KOPT-K1 (cell line): ENCODE data around the gene HSPG2.

Experiments used
- H3K27ac ChIP-seq: fragments of 200-600 bp; sonication (generic); 2 replicates; pipeline ENCODE4 v1.5.1; 2016; ENCODE audit warnings: antibody characterized with exemption, mild to moderate bottlenecking, low read depth, low read length; ENCODE audit not compliant: poor library complexity, severe bottlenecking
- H3K36me3 ChIP-seq: fragments of 200-600 bp; sonication (generic); 2 replicates; pipeline ENCODE4 v1.5.1; 2017; ENCODE audit warnings: antibody characterized with exemption, mild to moderate bottlenecking, low read length, moderate library complexity; ENCODE audit not compliant: insufficient read depth
- H3K9me3 ChIP-seq: fragments of 200-600 bp; sonication (generic); 2 replicates; pipeline ENCODE4 v1.5.1; 2017; ENCODE audit warnings: antibody characterized with exemption, low read length, mild to moderate bottlenecking; ENCODE audit not compliant: insufficient read depth, poor library complexity, severe bottlenecking

The HSPG2 gene

DNA sequence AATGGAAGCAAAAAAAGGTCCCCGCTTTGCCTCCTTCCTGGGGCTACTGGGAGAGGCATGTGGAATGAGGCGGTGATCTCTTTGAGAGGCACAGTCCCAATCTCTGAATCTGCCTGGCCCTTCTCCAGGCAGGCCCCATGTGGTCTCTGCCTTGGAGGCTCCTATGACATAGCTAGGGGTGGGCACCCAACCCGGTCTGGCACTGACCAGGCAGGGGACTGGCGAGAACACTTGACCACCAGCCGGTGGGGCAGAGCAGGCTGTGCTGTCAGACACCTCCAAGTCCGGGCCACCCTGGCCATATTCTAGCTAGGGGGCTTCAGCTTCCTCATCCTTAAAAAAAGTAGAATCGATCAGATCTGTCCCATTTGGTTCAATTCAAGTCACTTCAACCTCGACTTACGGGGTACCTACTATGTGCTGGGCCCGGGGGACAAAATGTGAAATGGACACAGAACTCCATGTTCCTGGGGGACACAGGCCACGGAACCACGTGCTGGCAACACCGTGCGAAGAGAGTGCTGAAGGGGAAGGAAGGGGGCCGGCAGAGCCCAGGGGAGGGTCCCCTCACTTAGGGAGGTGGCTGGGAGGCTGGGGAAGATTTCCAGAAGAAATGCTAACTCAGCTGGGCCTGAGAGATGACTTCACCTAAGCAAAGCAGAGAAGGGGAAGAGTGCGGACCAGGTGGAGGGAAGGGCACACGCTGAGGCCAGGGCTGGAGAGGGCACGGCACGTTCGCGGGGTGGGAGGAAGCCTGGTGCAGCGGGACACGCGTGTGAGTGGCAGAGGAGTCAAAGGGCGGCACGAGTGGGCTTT lies 33.3 kb downstream of the HSPG2 start:
- Histone ChIP-seq H3K27ac (no peak overlapping the region), H3K9me3 (no peaks in the 10 kb centered on the region), H3K36me3 (no peaks in the 10 kb centered on the region)

DNA sequence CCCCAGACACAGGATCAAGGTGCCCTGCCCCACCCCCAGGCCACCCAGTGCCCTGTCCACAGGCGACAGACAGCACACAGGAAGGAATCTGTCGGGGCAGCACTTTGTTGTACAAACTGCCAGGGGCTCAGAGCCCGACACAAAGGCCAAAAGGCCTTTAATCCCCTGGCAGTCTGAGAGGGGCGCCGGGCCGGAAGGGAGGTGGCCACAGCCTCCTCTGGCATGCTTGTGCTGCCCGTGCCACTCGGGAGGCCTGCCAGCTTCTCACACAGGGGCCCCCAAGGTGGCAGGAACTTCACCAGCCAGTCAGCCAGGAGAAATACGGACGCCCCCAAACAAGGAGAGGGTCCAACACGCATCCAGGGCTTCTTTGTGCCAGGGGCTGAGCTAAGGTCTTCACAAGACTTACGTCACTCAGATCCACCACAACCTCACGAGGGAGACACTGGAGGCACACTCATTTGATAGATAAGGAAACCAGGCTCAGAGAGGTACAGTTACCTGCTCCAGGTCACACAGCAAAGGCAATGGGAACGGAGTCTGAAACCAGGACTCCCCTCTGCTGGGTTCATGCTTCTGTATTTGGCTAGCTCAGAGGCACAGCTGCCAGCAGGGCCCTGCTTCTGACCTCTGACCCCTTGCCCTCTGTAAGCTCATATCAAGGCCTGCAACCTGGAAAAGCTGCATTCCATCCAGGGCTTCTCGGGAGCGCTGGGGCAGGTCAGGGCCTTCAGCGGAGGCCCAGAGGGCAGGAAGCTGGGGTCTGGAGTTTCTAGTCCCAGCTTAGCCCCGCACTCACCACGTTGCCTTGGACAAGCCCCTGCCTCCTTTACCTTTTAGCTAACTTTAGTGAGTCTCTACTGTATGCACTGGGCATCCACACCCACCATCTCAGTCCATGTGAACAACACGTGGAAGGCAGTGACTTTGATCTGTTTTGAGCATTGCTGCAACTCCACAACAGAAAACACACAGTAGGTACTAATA lies 34.8 kb downstream of the HSPG2 start:
- Histone ChIP-seq H3K9me3 (no peaks in the 10 kb centered on the region), H3K27ac (no peak overlapping the region), H3K36me3 (no peaks in the 10 kb centered on the region)

DNA sequence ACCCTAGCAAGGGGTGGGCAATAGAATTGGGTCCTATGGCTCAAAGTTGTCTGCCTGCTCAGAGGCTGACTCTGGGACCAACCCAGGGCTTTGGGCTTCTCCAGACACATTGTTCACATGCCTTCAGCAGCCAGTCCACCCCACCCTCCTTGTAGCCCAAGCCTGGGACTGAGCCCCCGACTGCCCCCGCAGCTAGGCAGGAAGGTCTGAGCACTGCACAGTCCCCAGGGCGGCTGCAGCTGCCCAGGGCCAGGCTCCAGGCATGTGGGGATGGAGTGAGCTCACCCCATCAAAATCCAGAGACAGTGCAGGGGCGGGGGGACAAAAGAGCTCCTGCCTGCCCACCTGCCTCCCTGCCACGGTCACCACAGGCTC lies 35.6 kb downstream of the HSPG2 start:
- Histone ChIP-seq H3K36me3 (no peaks in the 10 kb centered on the region), H3K9me3 (no peaks in the 10 kb centered on the region), H3K27ac (no peak overlapping the region)

DNA sequence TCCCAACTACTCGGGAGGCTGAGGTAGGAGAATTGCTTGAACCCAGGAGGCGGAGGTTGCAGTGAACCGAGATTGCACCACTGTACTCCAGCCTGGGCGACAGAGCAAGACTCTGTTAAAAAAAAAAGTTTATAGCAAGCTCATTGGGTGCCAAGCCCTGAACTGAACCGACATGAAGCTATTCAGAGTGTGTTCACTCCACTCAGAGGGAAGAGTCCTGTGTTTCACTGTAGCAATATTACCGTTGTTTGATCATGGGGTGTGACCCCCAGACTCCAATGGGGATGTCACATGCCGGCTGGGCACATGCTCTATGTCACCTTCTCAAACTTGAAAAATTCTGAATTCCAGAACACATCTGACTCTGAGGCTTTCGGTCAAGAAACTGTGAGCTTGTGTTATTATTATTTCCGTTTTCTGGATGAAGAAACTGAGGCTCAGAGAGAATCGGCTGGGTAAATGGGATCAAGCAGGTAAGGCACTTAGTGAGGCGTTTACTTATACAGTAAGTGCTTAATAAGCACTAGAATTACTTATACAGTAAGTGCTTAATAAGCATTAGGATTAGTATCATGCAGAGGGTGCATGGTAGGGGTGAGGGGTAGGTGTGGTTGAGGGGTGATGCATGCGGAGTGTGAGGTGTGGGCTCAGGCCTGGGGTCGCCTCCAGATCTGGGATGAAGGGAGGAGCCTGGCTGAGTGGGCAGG lies 36.2 kb downstream of the HSPG2 start:
- Histone ChIP-seq H3K27ac (no peak overlapping the region), H3K9me3 (no peaks in the 10 kb centered on the region), H3K36me3 (no peaks in the 10 kb centered on the region)

DNA sequence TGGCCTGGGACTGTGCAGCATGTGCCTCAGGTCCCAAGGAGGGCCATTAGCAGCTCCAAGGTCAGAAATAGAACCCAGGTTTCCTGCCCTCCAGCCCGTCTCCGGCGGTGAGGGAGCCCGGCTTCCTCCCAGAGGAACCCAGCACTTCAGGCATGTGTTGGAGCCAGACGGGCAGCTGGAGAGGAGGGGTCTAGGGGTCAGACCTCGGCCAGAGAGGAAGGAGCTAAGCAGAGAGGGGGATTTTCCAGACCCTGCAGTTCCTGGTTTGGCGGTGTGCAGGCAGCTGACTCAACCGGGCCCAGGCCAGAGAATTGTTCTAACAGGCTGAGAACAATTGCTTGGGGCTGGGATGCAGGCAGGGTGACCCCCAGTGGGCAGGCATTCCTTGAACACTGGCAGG lies 37.1 kb downstream of the HSPG2 start:
- Histone ChIP-seq H3K9me3 (no peaks in the 10 kb centered on the region), H3K27ac (no peak overlapping the region), H3K36me3 (no peaks in the 10 kb centered on the region)

DNA sequence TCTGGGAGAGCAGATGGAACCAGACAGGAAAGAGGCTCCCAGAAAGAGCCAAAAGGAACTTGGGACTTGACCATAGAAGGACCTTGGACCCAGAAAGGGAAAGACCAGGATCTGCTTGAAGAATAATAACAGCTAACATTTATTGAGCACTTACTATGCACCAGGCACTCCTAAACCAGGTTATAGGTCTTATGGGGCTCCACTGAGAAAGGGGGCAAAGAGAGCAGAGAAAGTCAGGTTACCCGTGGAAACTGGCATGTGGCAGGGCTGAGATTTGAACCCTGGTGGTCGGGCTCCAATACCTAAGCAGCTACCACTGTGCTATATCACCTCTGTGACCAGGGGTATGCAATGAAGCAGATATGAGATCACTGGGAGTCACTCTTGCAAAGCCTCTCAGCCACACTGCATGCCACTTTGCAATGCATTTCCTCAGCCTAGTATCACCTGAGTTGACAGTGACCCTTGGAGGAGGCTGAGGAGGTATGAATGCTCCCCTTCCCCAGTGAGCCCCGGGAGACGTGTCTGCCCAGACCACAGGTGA lies 37.8 kb downstream of the HSPG2 start:
- Histone ChIP-seq H3K9me3 (no peaks in the 10 kb centered on the region), H3K36me3 (no peaks in the 10 kb centered on the region), H3K27ac (no peak overlapping the region)

DNA sequence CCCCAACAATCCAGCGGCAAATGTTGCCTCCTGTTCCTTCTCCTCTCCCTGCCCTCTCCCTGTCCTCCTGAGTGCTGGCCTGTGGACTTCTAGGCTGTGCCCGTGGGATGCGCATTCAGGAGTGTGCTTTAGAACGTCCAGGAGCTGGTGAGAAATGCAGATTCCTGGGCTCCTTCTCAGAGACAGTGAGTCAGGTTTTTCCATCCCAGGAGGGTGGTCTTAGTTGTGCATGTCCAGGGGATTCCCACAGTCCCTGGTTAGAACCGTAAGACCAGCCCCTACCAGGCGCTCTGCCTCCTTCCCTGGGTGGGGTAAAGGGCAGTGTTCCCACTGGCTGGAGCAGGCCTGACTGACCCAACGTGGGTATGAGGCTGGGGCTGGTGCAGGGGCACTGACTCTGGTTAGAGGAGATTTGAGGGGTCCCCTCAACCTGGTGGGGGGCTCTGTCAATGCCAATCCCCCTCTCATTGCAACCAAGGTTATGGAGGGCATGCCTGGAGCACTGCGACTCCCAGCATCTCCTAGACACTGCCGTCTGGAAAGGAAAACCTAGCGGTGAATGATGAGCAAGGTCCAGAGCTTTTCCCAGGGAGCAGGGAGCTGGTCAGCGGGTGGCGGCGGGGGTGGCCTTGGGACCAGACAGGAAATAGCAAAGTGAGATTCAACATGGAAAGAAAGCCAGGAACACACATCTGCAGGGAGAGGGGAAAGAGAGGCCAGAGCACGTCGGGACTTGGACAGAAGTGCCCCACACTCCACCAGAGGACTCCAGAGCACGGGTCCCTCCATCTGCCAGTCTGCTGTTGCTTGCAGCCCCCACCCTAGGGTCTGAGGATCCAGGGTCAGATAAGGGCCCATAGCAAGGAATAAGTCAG lies 38.5 kb downstream of the HSPG2 start:
- Histone ChIP-seq H3K9me3 (no peaks in the 10 kb centered on the region), H3K27ac (no peak overlapping the region), H3K36me3 (no peaks in the 10 kb centered on the region)

DNA sequence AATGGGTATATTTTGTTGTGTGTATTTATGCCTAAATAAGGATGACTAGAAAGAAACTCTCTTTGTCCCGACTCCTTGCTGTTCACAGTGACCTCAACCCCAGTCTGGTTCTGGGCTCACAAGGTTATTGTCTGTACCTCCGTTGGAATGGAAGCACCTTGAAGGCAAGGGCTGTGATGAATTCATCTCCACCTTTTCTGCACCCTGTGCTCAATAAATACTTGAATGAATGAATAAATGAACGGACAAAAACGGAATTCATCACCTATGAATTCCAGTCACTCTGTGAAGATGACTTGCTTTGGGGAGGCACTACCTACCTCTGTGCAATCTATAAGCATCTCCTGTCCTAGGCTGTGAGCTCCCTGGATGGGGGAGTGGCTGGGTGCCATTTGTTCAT lies 39.3 kb downstream of the HSPG2 start:
- H3K9me3 ChIP-seq, result no peaks in the 10 kb centered on the region
- no peak overlapping the region for H3K27ac ChIP-seq
- H3K36me3 ChIP-seq, result no peaks in the 10 kb centered on the region

DNA sequence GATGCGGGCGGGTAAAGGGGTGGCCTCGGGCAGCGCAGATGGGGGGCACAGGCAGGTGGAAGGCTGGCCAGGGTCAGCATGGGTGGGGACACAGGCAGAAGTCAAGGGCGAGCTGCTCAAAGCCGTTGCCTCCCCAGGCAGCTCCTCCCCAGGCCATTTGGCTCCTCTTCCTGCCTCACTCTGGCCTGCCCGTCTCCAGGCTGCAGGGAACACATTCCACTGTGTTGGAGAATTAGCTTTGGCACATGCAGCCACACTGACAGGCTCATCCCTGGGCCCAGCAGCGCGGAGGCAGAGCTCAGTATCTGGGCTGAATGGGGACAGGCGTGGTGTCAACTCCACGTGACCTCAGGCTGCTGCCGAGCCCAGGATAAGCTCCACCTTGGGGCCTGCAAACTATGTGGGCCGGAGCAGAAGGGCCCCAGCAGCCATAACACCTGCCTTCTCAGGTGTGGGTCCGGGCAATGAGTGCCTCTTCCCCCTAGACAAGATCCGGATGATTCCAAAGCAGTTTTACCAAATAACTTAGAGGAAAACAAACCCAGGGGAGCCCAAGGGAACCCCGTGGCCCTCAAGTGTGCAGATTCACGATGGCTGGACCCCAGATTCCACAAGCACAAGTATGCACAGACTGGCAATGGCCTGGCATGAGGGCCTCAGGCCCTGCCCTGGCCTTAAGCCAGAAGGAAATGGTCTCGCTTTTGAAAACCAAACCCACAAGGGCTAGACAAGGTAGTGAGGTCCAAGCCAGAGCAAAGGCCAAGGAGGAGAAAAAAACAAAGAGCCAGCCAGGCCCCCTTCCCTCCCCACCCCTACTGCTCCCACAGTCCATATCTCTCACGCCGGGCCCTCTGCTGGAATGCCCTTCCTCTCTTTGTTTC lies 40.2 kb downstream of the HSPG2 start:
- H3K36me3 ChIP-seq, result no peaks in the 10 kb centered on the region
- H3K9me3 ChIP-seq, result no peaks in the 10 kb centered on the region
- no peak overlapping the region for H3K27ac ChIP-seq

DNA sequence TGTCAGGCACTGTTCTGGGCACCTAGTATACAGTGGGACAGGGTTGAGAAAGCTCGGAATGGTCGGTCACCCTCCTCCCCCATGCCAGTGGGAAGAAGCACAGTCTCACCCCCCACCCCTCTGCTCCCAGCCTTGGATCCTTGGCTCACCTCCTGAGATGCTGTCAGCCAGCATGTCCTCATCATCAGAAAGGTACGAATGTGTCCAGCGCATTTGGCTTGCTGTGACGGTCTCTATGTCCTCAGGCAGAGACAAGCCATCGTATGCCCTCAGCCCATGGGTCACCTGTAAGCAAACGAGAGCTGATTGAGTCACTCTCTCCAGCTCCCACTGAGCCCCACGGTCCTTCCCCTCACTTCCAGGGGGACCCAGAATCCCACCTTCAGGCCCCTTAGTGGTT lies 41.1 kb downstream of the HSPG2 start:
- Histone ChIP-seq H3K36me3 (no peaks in the 10 kb centered on the region), H3K9me3 (no peaks in the 10 kb centered on the region), H3K27ac (no peak overlapping the region)

DNA sequence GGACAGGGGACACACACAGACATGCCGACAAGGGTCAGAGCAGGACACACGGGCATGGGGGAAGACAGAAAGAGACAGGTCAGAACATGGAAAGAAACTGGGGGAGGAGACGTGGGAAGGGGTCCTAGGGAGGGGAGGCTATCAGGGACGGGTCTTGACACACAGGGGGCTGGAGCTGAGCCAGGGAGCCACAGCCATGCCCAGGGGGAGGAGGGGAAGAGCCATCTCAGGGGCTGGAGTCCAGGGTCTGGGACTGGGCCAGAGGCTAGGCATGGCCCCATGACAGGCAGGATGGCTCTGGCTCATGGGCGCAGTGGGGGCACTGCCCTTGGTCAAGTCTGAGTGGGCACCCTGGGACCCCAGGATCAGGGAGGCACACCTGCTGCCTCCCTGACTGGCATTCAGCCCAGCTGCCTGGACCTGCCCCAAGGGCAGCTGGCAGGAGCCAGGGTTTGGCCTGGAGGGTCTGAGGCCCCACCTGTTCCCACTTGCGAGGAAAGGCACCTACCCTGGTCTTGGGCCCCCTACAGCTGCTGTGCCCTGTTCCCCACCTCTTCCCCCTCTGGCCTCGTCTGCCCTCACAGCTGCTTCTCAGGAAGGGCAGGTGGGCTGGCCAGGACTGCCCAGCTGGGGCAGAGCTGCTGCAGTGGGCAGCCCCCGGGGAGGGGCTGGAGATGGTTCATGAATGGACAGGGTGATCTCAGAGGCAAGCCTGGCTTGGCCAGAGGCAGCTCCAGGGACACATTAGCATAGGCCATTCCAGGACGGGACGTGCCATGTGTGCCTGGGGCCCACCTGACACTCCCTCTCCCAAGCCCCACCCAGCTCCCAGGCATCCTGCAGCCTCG lies 42.9 kb downstream of the HSPG2 start:
- H3K9me3 ChIP-seq, result no peaks in the 10 kb centered on the region
- H3K27ac ChIP-seq, result no peak overlapping the region

DNA sequence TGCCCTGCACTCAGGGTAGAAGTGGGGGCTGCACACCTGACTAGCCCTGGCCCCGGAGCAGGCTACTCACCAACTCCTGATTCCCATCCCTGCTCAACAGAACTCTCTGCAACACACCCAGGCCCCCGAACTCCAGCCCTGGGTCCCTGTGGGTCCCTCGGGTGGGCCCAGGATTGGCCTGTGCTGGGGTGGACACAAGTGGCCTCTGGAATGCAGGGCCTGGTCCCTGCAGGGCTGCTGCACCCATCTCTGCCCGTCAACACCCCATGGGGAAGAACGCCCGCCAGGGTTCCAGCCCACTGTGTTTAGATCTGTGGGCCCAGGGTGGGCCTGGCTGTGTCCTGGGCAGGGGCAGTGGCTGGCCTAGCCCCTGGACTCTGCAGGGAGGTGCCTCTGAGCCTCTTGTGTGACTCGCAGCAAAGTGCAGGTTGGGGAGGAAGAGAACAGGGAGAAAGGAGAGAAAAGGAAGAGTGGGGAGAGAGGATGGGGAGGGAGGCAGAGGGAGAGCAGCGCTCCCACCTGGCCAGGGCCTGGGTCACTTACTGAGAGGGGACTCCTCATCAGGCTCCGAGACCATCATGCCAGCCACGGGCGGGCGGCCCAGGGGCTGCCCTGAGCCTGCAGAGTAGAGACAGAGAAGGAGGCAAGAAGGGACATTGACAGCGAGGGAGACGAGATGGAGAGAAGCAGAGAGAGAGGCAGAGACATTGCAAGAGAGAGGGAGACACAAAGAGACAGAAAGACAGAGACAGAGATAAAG lies 43.9 kb downstream of the HSPG2 start:
- Histone ChIP-seq H3K27ac (no peak overlapping the region), H3K9me3 (no peaks in the 10 kb centered on the region), H3K36me3 (no peaks in the 10 kb centered on the region)

More for the DNA sequence above, 42.9 kb downstream of the HSPG2 start:
- H3K36me3 ChIP-seq, result no peaks in the 10 kb centered on the region
